Measurements from ENCODE around the gene TRIOBP. TPM values are rescaled to one million over a fixed set of nuclear protein-coding genes. Genes with fewer than 3 reads are reported as not detected.

TRIOBP gene
- total and polyA plus RNA-seq, 2 of the 13 experiments (the other 11 are each of a cell fraction or from before 2014, with no cell fraction given): 6.1 to 15.4 TPM

GRCh38 chr22:37777122-37777687 lies 80.4 kb downstream of the TRIOBP start (continued):
- no peak for TF ChIP-seq ZNF274 (CRISPR knock-in tag; IDR thresholded peaks at IDR 0.05)
- TF ChIP-seq ZNF441 (CRISPR knock-in tag; IDR thresholded peaks at IDR 0.05; ENCODE audit: borderline replicate concordance): no peak
- TF ChIP-seq AFF4 (CRISPR knock-in tag; IDR thresholded peaks at IDR 0.05): no peak
- no peak for TF ChIP-seq ZNF749 (CRISPR knock-in tag; IDR thresholded peaks at IDR 0.05; ENCODE audit: borderline replicate concordance)
- TF ChIP-seq NKX3-1 (CRISPR knock-in tag; IDR thresholded peaks at IDR 0.05): 0 out of 2 replicates have a peak, but pooled peaks have one; percentile 26
- no peak for TF ChIP-seq ZNF839 (CRISPR knock-in tag; IDR thresholded peaks at IDR 0.05; ENCODE audit: borderline replicate concordance)
- TF ChIP-seq ZNF605 (CRISPR knock-in tag; IDR thresholded peaks at IDR 0.05): no peak
- TF ChIP-seq ZEB1 (IDR thresholded peaks at IDR 0.05; ENCODE audit: insufficient replicate concordance, low read depth): peak; percentile 72
- no peak for TF ChIP-seq ZNF761 (CRISPR knock-in tag; conservative IDR thresholded peaks at IDR 0.05)
- no peak for TF ChIP-seq HNRNPH1 (optimal IDR thresholded peaks at IDR 0.05; ENCODE audit: low read depth, low read length)
- no peak for TF ChIP-seq BRD4 (CRISPR knock-in tag; IDR thresholded peaks at IDR 0.05)
- TF ChIP-seq BRCA1 (CRISPR knock-in tag; IDR thresholded peaks at IDR 0.05): no peak
- TF ChIP-seq ZNF614 (CRISPR knock-in tag; IDR thresholded peaks at IDR 0.05; ENCODE audit: borderline replicate concordance): no peak
- no peak for TF ChIP-seq ZNF552 (CRISPR knock-in tag; IDR thresholded peaks at IDR 0.05; ENCODE audit: borderline replicate concordance)
- TF ChIP-seq SRSF4 (IDR thresholded peaks at IDR 0.05; ENCODE audit: low read depth, low read length, poor library complexity, severe bottlenecking): no peak
- TF ChIP-seq NFIB (CRISPR knock-in tag; IDR thresholded peaks at IDR 0.05; ENCODE audit: borderline replicate concordance): no peak
- no peak for TF ChIP-seq ZNF703 (CRISPR knock-in tag; IDR thresholded peaks at IDR 0.05; ENCODE audit: borderline replicate concordance)
- TF ChIP-seq ZNF337 (CRISPR knock-in tag; IDR thresholded peaks at IDR 0.05; ENCODE audit: borderline replicate concordance, low read depth): no peak
- no peak for TF ChIP-seq CREB3 (CRISPR knock-in tag; IDR thresholded peaks at IDR 0.05)
- no peak for TF ChIP-seq FOXA3 (CRISPR knock-in tag; IDR thresholded peaks at IDR 0.05)
- peak; percentile 24; the same call in 1 of the 2 replicates for TF ChIP-seq ZNF326 (CRISPR knock-in tag; IDR thresholded peaks at IDR 0.05; ENCODE audit: borderline replicate concordance)
- no peak for TF ChIP-seq HMGXB4 (CRISPR knock-in tag; IDR thresholded peaks at IDR 0.05; ENCODE audit: borderline replicate concordance in 1 of 2, low read depth in 1 of 2)
- no peak for TF ChIP-seq JUNB (CRISPR knock-in tag; IDR thresholded peaks at IDR 0.05; ENCODE audit: borderline replicate concordance)
- no peak for TF ChIP-seq FOXC1 (CRISPR knock-in tag; IDR thresholded peaks at IDR 0.05; ENCODE audit: borderline replicate concordance)
- TF ChIP-seq RCOR2 (CRISPR knock-in tag; IDR thresholded peaks at IDR 0.05): no peak
